Endodermal cell (in vitro differentiated cells): ENCODE results near the gene MBTPS1. TPM values are rescaled to one million over a fixed set of nuclear protein-coding genes. Genes with fewer than 3 reads are reported as not detected.

Source experiments
- DNase-seq: peaks from one replicate; pipeline ENCODE4 v3.0.0-alpha.2; 2017
- H3K27ac ChIP-seq: 2 replicates; pipeline ENCODE4 v1.5.1; 2013; ENCODE audit warnings: mild to moderate bottlenecking, low read depth, low read length, moderate library complexity
- H3K27me3 ChIP-seq: 2 replicates; pipeline ENCODE4 v1.6.1; 2013; ENCODE audit warnings: mild to moderate bottlenecking, low read length, moderate library complexity; ENCODE audit not compliant: insufficient read depth, control insufficient read depth, poor library complexity, severe bottlenecking
- H3K36me3 ChIP-seq: 2 replicates; pipeline ENCODE4 v1.7.0; 2013; ENCODE audit warnings: mild to moderate bottlenecking, low read length, moderate library complexity; ENCODE audit not compliant: control insufficient read depth, insufficient read depth
- H3K4me1 ChIP-seq: one replicate; pipeline ENCODE4 v1.7.0; 2013; ENCODE audit warnings: low read length; ENCODE audit not compliant: control insufficient read depth, insufficient read depth
- H3K4me3 ChIP-seq: 2 replicates; pipeline ENCODE4 v1.5.1; 2013; ENCODE audit warnings: mild to moderate bottlenecking, low read length, moderate library complexity
- H3K9ac ChIP-seq: 2 replicates; pipeline ENCODE4 v1.6.1; 2013; ENCODE audit warnings: mild to moderate bottlenecking, low read length, moderate library complexity; ENCODE audit not compliant: poor library complexity, severe bottlenecking; ENCODE audit errors: extremely low read depth
- H3K9me3 ChIP-seq: 2 replicates; pipeline ENCODE4 v1.6.1; 2013; ENCODE audit warnings: mild to moderate bottlenecking, low read length, moderate library complexity; ENCODE audit not compliant: control insufficient read depth
- H3K27ac Mint-ChIP-seq: 2 replicates; pipeline ENCODE4 v1.8.0; 2020; ENCODE audit warnings: mixed read lengths
- H3K27me3 Mint-ChIP-seq: 2 replicates; pipeline ENCODE4 v1.8.0; 2021; ENCODE audit warnings: mild to moderate bottlenecking, mixed read lengths; ENCODE audit not compliant: insufficient read depth
- H3K36me3 Mint-ChIP-seq: 2 replicates; pipeline ENCODE4 v1.8.0; 2020; ENCODE audit warnings: low read depth, mixed read lengths
- H3K4me1 Mint-ChIP-seq: 2 replicates; pipeline ENCODE4 v1.8.0; 2020; ENCODE audit warnings: mixed read lengths
- H3K4me3 Mint-ChIP-seq: 2 replicates; pipeline ENCODE4 v1.8.0; 2020; ENCODE audit warnings: mild to moderate bottlenecking, moderate library complexity, mixed read lengths
- H3K9me3 Mint-ChIP-seq: 2 replicates; pipeline ENCODE4 v1.8.0; 2020; ENCODE audit warnings: mild to moderate bottlenecking, mixed read lengths
- CTCF ChIP-seq: fragments of 200-600 bp; sonication (generic); conservative IDR thresholded peaks from 2 replicates; pipeline ENCODE4 v1.5.0; 2021; ENCODE audit warnings: antibody characterized with exemption, mild to moderate bottlenecking
- WGBS, 2 experiments: methylation state at CpG; one replicate each; pipeline versions ENCODE4 v1.1.5 to v1.1.7; 2013; ENCODE audit warnings: missing lambda C conversion rate in 2 of 2, mixed read lengths in 1 of 2; ENCODE audit not compliant: insufficient coverage in 1 of 2, insufficient read length in 1 of 2; 5-methylcytosine and 5-hydroxymethylcytosine counted together
- total RNA-seq, 2 donors: library from RNA; stranded (reverse); fragmentation: NEBNext Ultra II Directional in 1 of 2; extraction: Animal tissue kit (Norgen Biotek cat#: 25700) in 1 of 2; gene quantifications; 2 replicates in 1 of 2; 3 replicates in 1 of 2; pipeline ENCODE4 v1.2.1, GENCODE V29; 2021

The MBTPS1 gene
- total RNA-seq, 2 donors from 2014 or later = 59.7 to 62.9 TPM

DNA sequence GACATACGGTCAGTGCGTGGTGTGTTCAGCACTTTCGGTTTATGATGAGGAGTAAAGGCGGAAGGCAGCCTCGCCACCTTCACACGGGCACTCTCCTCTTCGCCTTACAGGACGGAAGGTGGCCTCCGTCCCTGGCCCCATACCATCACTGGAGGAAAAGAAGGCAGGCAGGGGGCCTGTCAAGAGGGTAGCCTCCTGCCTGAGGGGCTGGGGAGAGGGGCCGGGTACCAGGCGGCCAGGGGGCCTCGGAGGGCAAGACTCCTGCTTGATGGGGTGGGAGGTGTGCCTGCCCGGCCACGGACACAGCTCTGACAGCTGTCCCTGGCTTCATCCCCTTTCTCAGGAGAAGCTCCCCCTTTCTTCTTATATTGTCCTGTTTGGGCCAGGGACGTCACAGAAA, 58.5 kb downstream of the MBTPS1 start:
- no peak for DNase-seq
- H3K27me3 Mint-ChIP-seq = no peaks in the 10 kb centered on the region
- H3K4me3 Mint-ChIP-seq = no peak overlapping the region
- H3K4me1 ChIP-seq = peaks cover 4% of the 10 kb centered on the region
- no peak overlapping the region for H3K27ac Mint-ChIP-seq
- peaks cover 5% of the 10 kb centered on the region for H3K4me1 Mint-ChIP-seq
- no peak for TF ChIP-seq CTCF
- H3K9ac ChIP-seq = no peak overlapping the region
- peaks cover 84% of the 10 kb centered on the region for H3K36me3 ChIP-seq
- no peaks in the 10 kb centered on the region for H3K27me3 ChIP-seq
- no peak overlapping the region for H3K27ac ChIP-seq
- H3K9me3 ChIP-seq = no peaks in the 10 kb centered on the region
- H3K36me3 Mint-ChIP-seq = peaks cover 87% of the 10 kb centered on the region
- H3K4me3 ChIP-seq = no peak overlapping the region
- 97 to 100% methylated on average over 9 to 15 of the region's 15 CpGs for WGBS, 2 experiments
- H3K9me3 Mint-ChIP-seq = no peaks in the 10 kb centered on the region

- Histone ChIP-seq H3K4me1 (no peaks in the 10 kb centered on the region), H3K27ac (no peak overlapping the region), H3K36me3 (peaks cover 83% of the 10 kb centered on the region), H3K9ac (no peak overlapping the region), H3K9me3 (no peaks in the 10 kb centered on the region), H3K27me3 (no peaks in the 10 kb centered on the region), H3K4me3 (no peak overlapping the region)
- 95 to 97% methylated on average over 7 of the region's 7 CpGs for WGBS, 2 experiments
- Mint-ChIP-seq H3K27ac (no peak overlapping the region), H3K27me3 (no peaks in the 10 kb centered on the region), H3K4me3 (no peak overlapping the region), H3K9me3 (no peaks in the 10 kb centered on the region), H3K4me1 (no peaks in the 10 kb centered on the region), H3K36me3 (peaks cover 88% of the 10 kb centered on the region)
- no peak for TF ChIP-seq CTCF
- DNase-seq = no peak
Observed at GRCh38 chr16:84056933-84057332, 59.8 kb downstream of the MBTPS1 start.

GRCh38 chr16:84055801-84056634, 60.7 kb downstream of the MBTPS1 start:
- Histone ChIP-seq H3K27ac (no peak overlapping the region), H3K4me1 (no peaks in the 10 kb centered on the region), H3K9me3 (no peaks in the 10 kb centered on the region), H3K36me3 (peaks cover 74% of the 10 kb centered on the region), H3K4me3 (no peak overlapping the region), H3K27me3 (no peaks in the 10 kb centered on the region), H3K9ac (no peak overlapping the region)
- WGBS, 2 experiments = 96 to 98% methylated on average over 16 to 19 of the region's 19 CpGs
- Mint-ChIP-seq H3K27me3 (no peaks in the 10 kb centered on the region), H3K27ac (peak overlapping the region; percentile 16), H3K9me3 (no peaks in the 10 kb centered on the region), H3K4me1 (no peaks in the 10 kb centered on the region), H3K36me3 (peaks cover 81% of the 10 kb centered on the region), H3K4me3 (no peak overlapping the region)
- DNase-seq = no peak
- no peak for TF ChIP-seq CTCF
